Brain microvascular endothelial cell (primary cell): ENCODE measurements around the gene ARFIP1.

Experiments used
- DNase-seq: peaks from one replicate; pipeline ENCODE4 v3.0.0-alpha.2; 2020
- H3K27ac ChIP-seq: fragments of 250-450 bp; sonication (Bioruptor Pico); 2 replicates; pipeline ENCODE4 v1.5.1; 2020; ENCODE audit warnings: mild to moderate bottlenecking, moderate library complexity
- H3K27me3 ChIP-seq: fragments of 250-450 bp; sonication (Bioruptor Pico); replicated peaks from 2 replicates; pipeline ENCODE4 v1.5.1; 2020; ENCODE audit warnings: mild to moderate bottlenecking
- H3K36me3 ChIP-seq: fragments of 250-450 bp; sonication (Bioruptor Pico); replicated peaks from 2 replicates; pipeline ENCODE4 v1.5.1; 2020; ENCODE audit warnings: mild to moderate bottlenecking
- H3K4me3 ChIP-seq: 2 replicates; pipeline ENCODE4 v1.5.1; 2011; ENCODE audit warnings: low read depth, mild to moderate bottlenecking, control low read depth, low read length, moderate library complexity
- in situ Hi-C: cut with HindIII; loops from 2 replicates; pipeline ENCODE4 v1.10.0; 2017; ENCODE audit warnings: low sequenced_read_pairs, low pct_ligation_motif_present
- TF ChIP-seq, protein P1 (sequence below): IDR thresholded peaks from 2 replicates; pipeline ENCODE4 v1.5.1; 2011; ENCODE audit warnings: low read depth, mild to moderate bottlenecking, moderate library complexity, low read length, control low read depth, inconsistent platforms; ENCODE audit errors: missing control alignments

The ARFIP1 gene

DNA sequence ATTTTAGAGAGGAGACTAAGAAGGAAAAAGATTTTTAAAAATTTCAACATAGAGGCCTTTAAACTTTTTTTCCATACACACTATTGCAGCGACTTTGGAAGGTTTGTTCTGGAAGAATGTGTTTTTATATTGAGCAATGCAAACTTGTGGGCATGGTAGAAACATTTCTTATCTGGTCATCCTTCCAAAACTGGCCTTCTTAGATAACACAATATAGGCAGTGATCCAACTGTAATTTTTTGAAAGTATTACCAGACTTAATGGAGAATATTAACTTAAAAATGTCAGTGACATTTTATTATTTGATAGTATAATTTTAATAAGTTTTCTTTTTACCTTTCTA is 182.0 kb downstream of the ARFIP1 start:
- no peak overlapping the region for H3K4me3 ChIP-seq
- no peaks in the 10 kb centered on the region for H3K36me3 ChIP-seq
- DNase-seq, result no peak
- TF ChIP-seq, protein P1, sequence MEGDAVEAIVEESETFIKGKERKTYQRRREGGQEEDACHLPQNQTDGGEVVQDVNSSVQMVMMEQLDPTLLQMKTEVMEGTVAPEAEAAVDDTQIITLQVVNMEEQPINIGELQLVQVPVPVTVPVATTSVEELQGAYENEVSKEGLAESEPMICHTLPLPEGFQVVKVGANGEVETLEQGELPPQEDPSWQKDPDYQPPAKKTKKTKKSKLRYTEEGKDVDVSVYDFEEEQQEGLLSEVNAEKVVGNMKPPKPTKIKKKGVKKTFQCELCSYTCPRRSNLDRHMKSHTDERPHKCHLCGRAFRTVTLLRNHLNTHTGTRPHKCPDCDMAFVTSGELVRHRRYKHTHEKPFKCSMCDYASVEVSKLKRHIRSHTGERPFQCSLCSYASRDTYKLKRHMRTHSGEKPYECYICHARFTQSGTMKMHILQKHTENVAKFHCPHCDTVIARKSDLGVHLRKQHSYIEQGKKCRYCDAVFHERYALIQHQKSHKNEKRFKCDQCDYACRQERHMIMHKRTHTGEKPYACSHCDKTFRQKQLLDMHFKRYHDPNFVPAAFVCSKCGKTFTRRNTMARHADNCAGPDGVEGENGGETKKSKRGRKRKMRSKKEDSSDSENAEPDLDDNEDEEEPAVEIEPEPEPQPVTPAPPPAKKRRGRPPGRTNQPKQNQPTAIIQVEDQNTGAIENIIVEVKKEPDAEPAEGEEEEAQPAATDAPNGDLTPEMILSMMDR, result no peak
- H3K27ac ChIP-seq, result no peak overlapping the region
- H3K27me3 ChIP-seq, result no peaks in the 10 kb centered on the region
- in situ Hi-C loops, result no loop called here
